GM21447 (cell line): ENCODE results near the gene PTGES3L.
"Not testable (repeated sequence)": the region's sequence is repeated elsewhere in the genome, so short reads cannot be mapped to it uniquely, and the experiment has no call there.

ENCODE experiments used
- ATAC-seq: cut with Tn5 transposase; IDR thresholded peaks from one replicate; pipeline ENCODE4 v1.9.1; 2021; ENCODE audit not compliant: unreplicated experiment

Gene PTGES3L

GRCh38 chr17:43014649-43015542 is 35.0 kb upstream of the PTGES3L start:
- no peak for ATAC-seq

GRCh38 chr17:43014020-43014648 is 34.3 kb upstream of the PTGES3L start:
- no peak for ATAC-seq

- no peak for ATAC-seq
Measured at GRCh38 chr17:43013296-43013695, 33.4 kb upstream of the PTGES3L start.

GRCh38 chr17:43011728-43012472 is 32.0 kb upstream of the PTGES3L start:
- ATAC-seq = no peak

GRCh38 chr17:43010667-43011308 is 30.9 kb upstream of the PTGES3L start:
- no peak for ATAC-seq

GRCh38 chr17:43006639-43007551 is 27.0 kb upstream of the PTGES3L start, which contains the start of gene IFI35:
Gene IFI35, plus strand, starts transcription at chr17:43006784. Its CDS starts 164 bp downstream, at chr17:43006948.
- peak; percentile 90 for ATAC-seq

GRCh38 chr17:43003542-43004172 is 23.8 kb upstream of the PTGES3L start:
- ATAC-seq = no peak

GRCh38 chr17:43000894-43001293 is 21.0 kb upstream of the PTGES3L start:
- not testable (repeated sequence) for ATAC-seq

GRCh38 chr17:42999003-42999525 is 19.2 kb upstream of the PTGES3L start:
- no peak for ATAC-seq

- peak; percentile 88 for ATAC-seq
Measured at GRCh38 chr17:42997984-42998938, 18.4 kb upstream of the PTGES3L start, which contains the start of gene RPL27. Gene RPL27, plus strand, starts transcription at chr17:42998419. Its CDS starts 332 bp downstream, at chr17:42998751.

- no peak for ATAC-seq
Measured at GRCh38 chr17:42997390-42997983, 17.6 kb upstream of the PTGES3L start.

- ATAC-seq = not testable (repeated sequence)
Measured at GRCh38 chr17:42993913-42994312, 14.0 kb upstream of the PTGES3L start.

GRCh38 chr17:42992872-42993271 is 13.0 kb upstream of the PTGES3L start:
- no peak for ATAC-seq

GRCh38 chr17:42991471-42991870 is 11.6 kb upstream of the PTGES3L start:
- ATAC-seq = no peak

GRCh38 chr17:42989726-42990652 is 10.1 kb upstream of the PTGES3L start:
- ATAC-seq = no peak

- no peak for ATAC-seq
Measured at GRCh38 chr17:42989141-42989540, 9.3 kb upstream of the PTGES3L start.
